ENCODE measurements around the gene TEX13D. TPM values are rescaled to one million over a fixed set of nuclear protein-coding genes. Genes with fewer than 3 reads are reported as not detected.

Gene TEX13D
- total RNA-seq, 4 donors from 2014 or later: not detected

DNA sequence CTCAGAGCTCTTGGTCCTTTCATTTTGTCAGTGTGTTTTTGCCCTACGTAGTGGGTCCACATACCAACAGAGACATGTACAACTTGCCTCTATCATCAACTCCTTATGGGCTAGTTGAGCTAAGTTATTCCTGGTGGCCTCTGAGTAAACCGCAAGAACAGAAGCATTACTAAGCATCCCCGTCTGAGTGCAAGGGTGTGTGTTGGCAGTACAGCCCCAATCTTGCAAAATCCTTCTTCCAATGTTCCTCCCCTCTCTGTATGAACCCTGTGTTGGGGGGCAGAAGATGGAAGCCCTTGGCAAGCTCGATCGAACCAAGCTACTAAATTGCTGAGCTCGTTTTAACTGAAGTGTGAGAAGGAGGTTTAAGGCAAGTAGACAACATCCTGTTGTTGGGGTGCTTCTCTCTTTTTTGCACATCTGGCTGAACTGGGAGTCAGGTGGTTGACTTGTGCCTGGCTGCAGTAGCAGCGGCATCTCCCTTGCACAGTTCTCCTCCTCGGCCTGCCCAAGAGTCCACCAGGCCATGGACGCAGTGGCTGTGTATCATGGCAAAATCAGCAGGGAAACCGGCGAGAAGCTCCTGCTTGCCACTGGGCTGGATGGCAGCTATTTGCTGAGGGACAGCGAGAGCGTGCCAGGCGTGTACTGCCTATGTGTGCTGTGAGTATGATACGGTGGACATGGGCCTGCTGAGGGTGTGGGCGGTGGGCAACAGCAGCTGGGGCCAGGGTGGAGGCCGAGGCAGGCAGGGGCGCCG, 13.8 kb downstream of the TEX13D start, which contains the start of gene SH2D1A:
Gene SH2D1A (plus strand): TSS at position 447 of the 760 bp plus-strand sequence. CDS start 80 bp downstream, at position 527.
- Histone ChIP-seq H3K36me3 (no peaks in the 10 kb centered on the region), H3K4me1 (no peaks in the 10 kb centered on the region), H3K4me3 (no peak within 1 kb of the TSS), H3K27ac (no peak within 1 kb of the TSS), H3K9me3 (no peaks in the 10 kb centered on the region), H3K27me3 (no peaks in the 10 kb centered on the region)
- no peak for DNase-seq (ENCODE audit: low spot score in 2 of 2)
- TF ChIP-seq POLR2A (IDR thresholded peaks at IDR 0.05) (no peak), POLR2AphosphoS5 (IDR thresholded peaks at IDR 0.05) (no peak), EP300 (IDR thresholded peaks at IDR 0.05) (no peak)
- TF ChIP-seq, protein P1, sequence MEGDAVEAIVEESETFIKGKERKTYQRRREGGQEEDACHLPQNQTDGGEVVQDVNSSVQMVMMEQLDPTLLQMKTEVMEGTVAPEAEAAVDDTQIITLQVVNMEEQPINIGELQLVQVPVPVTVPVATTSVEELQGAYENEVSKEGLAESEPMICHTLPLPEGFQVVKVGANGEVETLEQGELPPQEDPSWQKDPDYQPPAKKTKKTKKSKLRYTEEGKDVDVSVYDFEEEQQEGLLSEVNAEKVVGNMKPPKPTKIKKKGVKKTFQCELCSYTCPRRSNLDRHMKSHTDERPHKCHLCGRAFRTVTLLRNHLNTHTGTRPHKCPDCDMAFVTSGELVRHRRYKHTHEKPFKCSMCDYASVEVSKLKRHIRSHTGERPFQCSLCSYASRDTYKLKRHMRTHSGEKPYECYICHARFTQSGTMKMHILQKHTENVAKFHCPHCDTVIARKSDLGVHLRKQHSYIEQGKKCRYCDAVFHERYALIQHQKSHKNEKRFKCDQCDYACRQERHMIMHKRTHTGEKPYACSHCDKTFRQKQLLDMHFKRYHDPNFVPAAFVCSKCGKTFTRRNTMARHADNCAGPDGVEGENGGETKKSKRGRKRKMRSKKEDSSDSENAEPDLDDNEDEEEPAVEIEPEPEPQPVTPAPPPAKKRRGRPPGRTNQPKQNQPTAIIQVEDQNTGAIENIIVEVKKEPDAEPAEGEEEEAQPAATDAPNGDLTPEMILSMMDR (IDR thresholded peaks at IDR 0.05): no peak
- 81% methylated on average over 19 of the region's 19 CpGs for WGBS

DNA sequence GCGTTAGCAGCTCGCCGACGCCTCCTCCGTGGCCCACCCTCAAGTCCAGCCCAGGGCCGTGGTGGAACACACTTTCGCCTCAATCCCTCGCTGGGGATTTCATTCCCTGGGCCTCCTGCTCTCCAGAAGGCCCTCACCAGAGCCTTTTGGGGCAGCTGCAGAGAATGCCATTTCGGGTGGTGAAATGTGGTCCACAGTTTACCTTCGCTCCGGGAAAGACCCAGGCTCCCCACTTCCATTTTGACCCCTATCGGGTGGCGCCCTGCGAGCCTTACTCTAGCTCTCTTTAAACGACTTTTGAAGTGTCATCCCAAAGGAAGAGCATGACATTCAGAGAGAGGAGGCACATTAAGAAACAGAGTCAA, 14.4 kb downstream of the TEX13D start:
- no peaks in the 10 kb centered on the region for H3K9me3 ChIP-seq
- WGBS: 73% methylated on average over 15 of the region's 15 CpGs
- no peak overlapping the region for H3K4me3 ChIP-seq
- no peak for DNase-seq (ENCODE audit: low spot score in 2 of 2)
- H3K36me3 ChIP-seq: no peaks in the 10 kb centered on the region
- TF ChIP-seq POLR2AphosphoS5 (IDR thresholded peaks at IDR 0.05) (no peak), POLR2A (IDR thresholded peaks at IDR 0.05) (no peak), EP300 (IDR thresholded peaks at IDR 0.05) (no peak)
- TF ChIP-seq, protein P1 (IDR thresholded peaks at IDR 0.05): no peak
- no peaks in the 10 kb centered on the region for H3K27me3 ChIP-seq
- H3K4me1 ChIP-seq: no peaks in the 10 kb centered on the region
- H3K27ac ChIP-seq: no peak overlapping the region

DNA sequence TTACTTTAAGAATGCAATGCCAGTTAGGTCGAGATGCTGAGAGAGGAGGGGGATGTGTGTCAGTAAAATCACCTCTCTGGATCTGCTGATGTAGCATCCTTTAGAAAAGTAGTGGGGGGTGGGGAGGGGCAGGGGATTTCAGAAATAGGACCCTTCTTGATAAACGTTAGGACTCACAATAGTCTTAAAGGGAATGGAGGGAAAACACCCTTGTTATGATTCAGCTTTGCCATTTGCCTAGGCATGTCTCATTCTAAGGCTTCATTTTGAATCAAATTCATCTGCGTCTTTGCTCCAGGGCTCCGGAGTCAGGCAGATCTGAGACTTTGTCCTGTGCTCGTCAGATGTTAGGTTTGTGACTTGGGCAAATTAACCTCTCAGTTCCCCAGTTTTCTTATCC, 14.8 kb downstream of the TEX13D start:
- Histone ChIP-seq H3K27ac (no peak overlapping the region), H3K4me3 (no peak overlapping the region), H3K4me1 (no peaks in the 10 kb centered on the region), H3K9me3 (no peaks in the 10 kb centered on the region), H3K27me3 (no peaks in the 10 kb centered on the region), H3K36me3 (no peaks in the 10 kb centered on the region)
- no peak for DNase-seq (ENCODE audit: low spot score in 2 of 2)
- 26% methylated on average over 5 of the region's 5 CpGs for WGBS
- TF ChIP-seq, protein P1 (IDR thresholded peaks at IDR 0.05): no peak
- TF ChIP-seq POLR2AphosphoS5 (IDR thresholded peaks at IDR 0.05) (no peak), POLR2A (IDR thresholded peaks at IDR 0.05) (no peak), EP300 (IDR thresholded peaks at IDR 0.05) (no peak)

GRCh38 chrX:124348182-124348581, 15.7 kb downstream of the TEX13D start:
- H3K4me3 ChIP-seq: no peak overlapping the region
- no peak for DNase-seq (ENCODE audit: low spot score in 2 of 2)
- no peaks in the 10 kb centered on the region for H3K27me3 ChIP-seq
- TF ChIP-seq POLR2AphosphoS5 (IDR thresholded peaks at IDR 0.05) (no peak), POLR2A (IDR thresholded peaks at IDR 0.05) (no peak), EP300 (IDR thresholded peaks at IDR 0.05) (no peak)
- TF ChIP-seq, protein P1 (IDR thresholded peaks at IDR 0.05): no peak
- H3K4me1 ChIP-seq: no peaks in the 10 kb centered on the region
- 45% methylated on average over 5 of the region's 5 CpGs for WGBS
- H3K36me3 ChIP-seq: no peaks in the 10 kb centered on the region
- no peaks in the 10 kb centered on the region for H3K9me3 ChIP-seq
- H3K27ac ChIP-seq: no peak overlapping the region

DNA sequence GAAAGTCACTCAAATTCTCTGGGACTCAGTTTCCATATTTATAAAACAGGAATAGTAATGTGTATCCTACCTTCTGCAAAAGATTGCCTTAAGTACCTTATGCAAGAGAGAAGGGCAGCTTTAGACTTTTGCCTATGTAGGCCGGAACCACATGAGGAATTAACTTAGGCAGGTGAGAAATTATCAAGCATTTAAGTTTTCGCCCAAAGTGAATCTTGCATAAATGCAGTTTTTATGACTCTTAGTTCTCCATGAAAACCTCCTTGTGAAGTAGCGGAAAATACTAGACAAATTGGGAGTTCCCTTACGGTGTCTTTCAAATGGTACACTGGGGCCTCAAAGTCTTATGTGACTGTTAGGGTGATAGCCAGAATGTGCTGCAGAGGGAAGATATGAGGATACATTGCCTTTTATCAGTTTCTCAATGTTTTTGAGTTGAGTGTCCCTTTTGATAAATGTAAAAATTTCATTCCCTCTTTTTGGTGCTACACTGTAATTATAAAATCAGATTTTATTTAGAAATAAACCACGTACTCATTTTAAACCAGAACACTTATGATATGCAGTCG, 16.5 kb downstream of the TEX13D start:
- Histone ChIP-seq H3K4me3 (no peak overlapping the region), H3K36me3 (no peaks in the 10 kb centered on the region), H3K9me3 (no peaks in the 10 kb centered on the region), H3K27me3 (no peaks in the 10 kb centered on the region), H3K4me1 (no peaks in the 10 kb centered on the region), H3K27ac (no peak overlapping the region)
- no peak for DNase-seq (ENCODE audit: low spot score in 2 of 2)
- 87% methylated on average over 6 of the region's 6 CpGs for WGBS
- TF ChIP-seq, protein P1 (IDR thresholded peaks at IDR 0.05): no peak
- no peak for TF ChIP-seq EP300 (IDR thresholded peaks at IDR 0.05)
- no peak for TF ChIP-seq POLR2A (IDR thresholded peaks at IDR 0.05)
- TF ChIP-seq POLR2AphosphoS5 (IDR thresholded peaks at IDR 0.05): no peak

Measured in suprapubic skin (tissue), 4 donors.